Measurements from ENCODE around the gene UNC5C. TPM values are rescaled to one million over a fixed set of nuclear protein-coding genes. Genes with fewer than 3 reads are reported as not detected.

The UNC5C gene
- total RNA-seq, 1 donor from 2014 or later: not detected

GRCh38 chr4:95402299-95402698 lies 146.5 kb downstream of the UNC5C start:
- no peak for DNase-seq (ENCODE audit: low read depth in 2 of 2)

GRCh38 chr4:95398217-95398616 lies 150.6 kb downstream of the UNC5C start:
- no peak for DNase-seq (ENCODE audit: low read depth in 2 of 2)

DNA sequence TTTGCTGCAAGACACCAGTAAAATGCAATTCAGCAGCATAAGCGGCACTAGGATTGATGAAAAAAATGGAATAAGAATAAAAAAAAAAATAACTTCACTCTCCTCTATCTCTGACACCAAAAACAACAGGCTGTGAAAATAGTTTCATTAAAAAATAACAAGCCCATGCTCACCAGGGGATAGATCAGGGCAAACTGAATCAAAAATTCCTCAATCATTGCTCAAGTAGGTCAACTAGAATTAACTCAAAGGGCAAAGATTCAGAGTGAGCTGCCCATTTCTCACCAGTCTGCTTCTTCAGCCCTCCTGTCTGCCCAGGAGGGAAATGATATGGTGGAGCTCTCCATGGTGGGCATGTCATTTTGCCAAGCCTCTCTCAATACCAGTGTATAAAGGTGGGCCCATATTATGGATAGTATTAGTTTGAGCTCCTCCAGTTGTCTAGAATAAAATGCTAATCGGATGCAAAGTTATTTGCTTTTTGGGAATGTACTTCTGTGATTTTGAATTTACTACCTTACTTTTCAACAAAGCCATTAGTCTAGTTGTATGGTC lies 153.9 kb downstream of the UNC5C start:
- no peak for DNase-seq (ENCODE audit: low read depth in 2 of 2)

- no peak for DNase-seq (ENCODE audit: low read depth in 2 of 2)
Observed at GRCh38 chr4:95393821-95394220, 155.0 kb downstream of the UNC5C start.

GRCh38 chr4:95388911-95389310 lies 159.9 kb downstream of the UNC5C start:
- DNase-seq (ENCODE audit: low read depth in 2 of 2): no peak

GRCh38 chr4:95387719-95388118 lies 161.1 kb downstream of the UNC5C start:
- DNase-seq (ENCODE audit: low read depth in 2 of 2): no peak

DNA sequence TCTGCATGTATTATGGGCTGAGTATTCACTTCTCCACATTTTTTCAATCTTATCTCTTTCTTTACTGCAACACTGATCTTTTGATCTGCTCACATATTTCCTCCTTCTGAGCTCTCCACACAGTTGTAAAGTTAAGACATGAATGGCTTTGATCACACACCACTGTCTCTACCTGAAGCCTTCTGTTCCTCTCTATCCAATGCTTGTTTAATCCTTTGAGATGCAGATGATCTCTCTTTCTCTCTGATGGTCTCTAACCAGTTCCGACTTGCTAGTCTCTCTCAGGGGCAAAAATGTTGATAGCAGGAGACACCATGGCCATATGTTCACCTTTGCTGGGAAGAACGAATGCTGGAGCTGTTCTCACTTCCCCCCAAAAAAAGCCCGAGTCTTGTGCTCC lies 162.4 kb downstream of the UNC5C start:
- DNase-seq (ENCODE audit: low read depth in 2 of 2): no peak

GRCh38 chr4:95381843-95382580 lies 166.8 kb downstream of the UNC5C start:
- DNase-seq (ENCODE audit: low read depth in 2 of 2): no peak

DNA sequence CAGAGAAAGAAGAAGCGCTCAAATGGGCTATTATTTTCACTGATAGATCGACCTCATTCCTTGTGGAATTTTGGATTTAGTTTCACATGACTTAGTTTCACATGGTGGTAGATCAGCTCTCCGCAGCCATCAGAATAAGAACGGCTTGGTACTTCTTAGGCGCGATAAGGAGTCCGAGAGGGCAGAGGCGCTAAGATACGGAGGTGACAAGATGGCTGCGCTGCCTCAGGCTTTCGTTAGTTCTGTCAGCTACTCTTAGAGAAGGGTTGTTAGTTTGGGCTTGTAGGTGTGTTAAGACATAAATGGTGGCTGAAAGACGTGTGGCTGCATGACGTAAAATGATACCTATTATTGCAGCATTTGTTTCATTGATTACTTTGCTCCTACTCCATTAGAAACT lies 169.1 kb downstream of the UNC5C start:
- no peak for DNase-seq (ENCODE audit: low read depth in 2 of 2)

- no peak for DNase-seq (ENCODE audit: low read depth in 2 of 2)
Observed at GRCh38 chr4:95377366-95377900, 171.3 kb downstream of the UNC5C start.

DNA sequence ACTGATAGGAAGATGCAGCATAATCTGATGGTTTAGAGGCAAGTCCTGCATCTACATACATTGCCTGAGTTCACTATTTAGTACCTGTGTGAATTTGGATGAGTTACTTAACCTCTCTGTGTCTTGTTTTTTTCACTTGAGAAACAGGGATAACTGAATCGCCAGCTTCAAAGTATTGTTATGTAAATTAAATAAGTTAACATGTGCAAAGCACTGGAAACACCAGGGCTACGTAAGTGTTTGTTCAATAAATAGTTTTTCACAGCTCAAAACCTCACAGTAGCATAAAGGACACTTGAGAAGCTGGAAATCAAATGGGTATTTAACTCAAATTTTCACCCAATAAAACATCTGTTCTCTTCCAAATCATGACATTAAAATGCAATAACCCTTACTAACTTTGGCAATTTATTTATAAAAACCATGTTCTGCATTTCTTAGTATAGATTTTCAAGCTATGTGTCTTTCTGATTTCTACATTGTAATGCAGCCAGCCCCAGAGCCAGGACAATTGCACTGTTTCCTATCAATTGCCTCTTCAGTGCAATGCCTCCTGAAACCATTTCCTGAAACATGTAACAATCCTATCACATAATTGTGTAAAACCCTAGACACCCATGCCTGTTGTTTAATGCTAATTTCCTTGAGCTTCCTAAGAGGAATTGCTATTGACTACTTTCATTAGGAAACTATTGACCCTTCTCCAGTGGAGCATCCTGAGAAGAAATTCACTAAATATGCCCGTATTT lies 177.1 kb downstream of the UNC5C start:
- no peak for DNase-seq (ENCODE audit: low read depth in 2 of 2)

- DNase-seq (ENCODE audit: low read depth in 2 of 2): no peak
Observed at GRCh38 chr4:95367824-95368223, 180.9 kb downstream of the UNC5C start.

DNA sequence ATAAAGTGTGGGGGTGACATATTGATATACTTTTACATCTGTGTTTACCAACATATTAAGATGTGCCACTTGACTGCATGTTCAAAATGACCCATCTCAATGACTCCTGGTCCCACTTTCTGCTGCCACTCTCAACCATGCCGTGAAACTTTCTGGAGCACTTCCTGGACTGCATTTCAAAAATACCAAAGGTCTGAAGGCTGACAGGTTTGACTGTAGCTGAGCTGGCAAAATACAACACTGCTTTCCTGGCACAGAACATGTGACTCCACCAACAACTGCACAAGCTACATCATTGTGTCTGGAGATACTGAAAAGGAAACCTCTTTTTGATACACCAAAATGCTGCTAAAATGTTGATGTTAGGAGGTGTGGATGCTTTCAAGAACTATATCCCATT lies 184.8 kb downstream of the UNC5C start:
- DNase-seq (ENCODE audit: low read depth in 2 of 2): no peak

- no peak for DNase-seq (ENCODE audit: low read depth in 2 of 2)
Observed at GRCh38 chr4:95363559-95363925, 185.2 kb downstream of the UNC5C start.

GRCh38 chr4:95362906-95363558 lies 185.7 kb downstream of the UNC5C start:
- DNase-seq (ENCODE audit: low read depth in 2 of 2): peak in 1 of 2 donors; percentile 2

DNA sequence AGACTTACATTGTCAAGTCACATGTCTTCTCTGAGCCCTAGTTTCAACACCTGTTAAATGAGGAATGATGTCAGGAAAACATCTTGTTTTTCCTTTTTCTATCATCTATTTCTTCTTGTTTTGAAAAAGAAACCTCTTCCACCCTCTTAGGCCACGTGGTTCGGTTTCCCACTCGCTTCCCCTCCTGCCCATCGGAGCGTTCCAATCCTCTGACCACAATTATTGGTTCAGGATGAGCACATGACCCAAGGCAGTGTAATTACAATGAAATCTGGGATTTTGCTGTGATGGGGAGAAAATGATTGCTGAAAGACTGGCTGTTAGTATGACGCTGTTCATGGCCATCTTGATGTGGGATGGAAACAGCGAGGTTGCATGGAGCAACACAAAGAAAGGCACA lies 186.7 kb downstream of the UNC5C start:
- DNase-seq (ENCODE audit: low read depth in 2 of 2): no peak

DNA sequence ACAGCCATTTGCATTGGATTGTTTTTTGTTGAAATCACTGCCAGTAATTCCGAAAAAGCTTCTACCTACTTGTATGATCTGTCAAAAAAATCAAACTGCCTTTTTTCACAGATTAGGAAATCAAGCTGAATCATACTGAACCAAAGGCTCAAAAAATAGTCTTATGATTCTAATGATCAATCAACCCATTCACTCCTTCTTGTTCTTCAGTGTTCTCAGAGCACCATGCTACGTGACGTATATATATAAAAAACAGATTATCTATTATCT lies 187.1 kb downstream of the UNC5C start:
- no peak for DNase-seq (ENCODE audit: low read depth in 2 of 2)

DNA sequence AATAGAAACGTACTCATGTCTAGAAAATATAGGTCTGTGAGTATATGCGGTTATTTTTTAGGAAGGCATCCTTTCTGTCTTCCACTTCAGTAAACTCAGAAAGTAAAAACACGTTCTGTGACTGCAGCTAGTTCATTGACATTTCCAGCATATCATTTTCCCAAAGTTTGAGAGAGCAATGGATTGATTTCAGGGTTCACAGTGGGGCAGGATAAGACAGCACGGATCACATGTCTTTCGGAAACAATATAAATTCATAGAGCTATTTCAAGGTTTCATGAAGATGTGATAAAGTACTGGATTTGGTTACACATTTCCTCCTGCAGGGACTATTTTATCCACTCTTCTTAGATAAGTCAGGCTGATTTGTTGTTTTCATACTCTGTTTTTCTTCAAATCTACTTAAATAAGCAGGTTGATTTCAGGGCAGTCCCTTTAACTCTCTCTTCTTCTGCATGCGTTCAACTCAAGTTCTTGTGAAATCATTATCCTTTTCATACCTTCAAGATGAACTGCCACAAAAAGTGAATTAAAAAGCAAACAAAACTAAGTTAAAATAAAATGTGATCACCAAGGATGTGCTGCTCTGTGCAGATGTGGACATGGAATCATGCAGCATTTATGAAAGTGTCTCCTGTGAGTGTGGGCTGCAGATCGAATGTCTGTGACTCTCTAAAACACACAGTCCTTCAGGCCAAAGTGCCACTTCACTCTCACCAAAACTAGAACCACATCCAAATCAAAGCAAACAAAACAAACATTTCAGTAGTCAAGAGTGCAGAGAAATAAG lies 187.7 kb downstream of the UNC5C start:
- DNase-seq (ENCODE audit: low read depth in 2 of 2): no peak

GRCh38 chr4:95360256-95360903 lies 188.4 kb downstream of the UNC5C start:
- no peak for DNase-seq (ENCODE audit: low read depth in 2 of 2)

- no peak for DNase-seq (ENCODE audit: low read depth in 2 of 2)
Observed at GRCh38 chr4:95358421-95358820, 190.4 kb downstream of the UNC5C start.

GRCh38 chr4:95355021-95355420 lies 193.8 kb downstream of the UNC5C start:
- DNase-seq (ENCODE audit: low read depth in 2 of 2): no peak

All from dermis microvascular lymphatic vessel endothelial cell (primary cell).